NCI-H226 (cell line): Measurements from ENCODE around the gene SNAPC4.

Experiments
- DNase-seq: peaks from one replicate; pipeline ENCODE4 v3.0.0-alpha.2; 2015

SNAPC4 gene, protein sequence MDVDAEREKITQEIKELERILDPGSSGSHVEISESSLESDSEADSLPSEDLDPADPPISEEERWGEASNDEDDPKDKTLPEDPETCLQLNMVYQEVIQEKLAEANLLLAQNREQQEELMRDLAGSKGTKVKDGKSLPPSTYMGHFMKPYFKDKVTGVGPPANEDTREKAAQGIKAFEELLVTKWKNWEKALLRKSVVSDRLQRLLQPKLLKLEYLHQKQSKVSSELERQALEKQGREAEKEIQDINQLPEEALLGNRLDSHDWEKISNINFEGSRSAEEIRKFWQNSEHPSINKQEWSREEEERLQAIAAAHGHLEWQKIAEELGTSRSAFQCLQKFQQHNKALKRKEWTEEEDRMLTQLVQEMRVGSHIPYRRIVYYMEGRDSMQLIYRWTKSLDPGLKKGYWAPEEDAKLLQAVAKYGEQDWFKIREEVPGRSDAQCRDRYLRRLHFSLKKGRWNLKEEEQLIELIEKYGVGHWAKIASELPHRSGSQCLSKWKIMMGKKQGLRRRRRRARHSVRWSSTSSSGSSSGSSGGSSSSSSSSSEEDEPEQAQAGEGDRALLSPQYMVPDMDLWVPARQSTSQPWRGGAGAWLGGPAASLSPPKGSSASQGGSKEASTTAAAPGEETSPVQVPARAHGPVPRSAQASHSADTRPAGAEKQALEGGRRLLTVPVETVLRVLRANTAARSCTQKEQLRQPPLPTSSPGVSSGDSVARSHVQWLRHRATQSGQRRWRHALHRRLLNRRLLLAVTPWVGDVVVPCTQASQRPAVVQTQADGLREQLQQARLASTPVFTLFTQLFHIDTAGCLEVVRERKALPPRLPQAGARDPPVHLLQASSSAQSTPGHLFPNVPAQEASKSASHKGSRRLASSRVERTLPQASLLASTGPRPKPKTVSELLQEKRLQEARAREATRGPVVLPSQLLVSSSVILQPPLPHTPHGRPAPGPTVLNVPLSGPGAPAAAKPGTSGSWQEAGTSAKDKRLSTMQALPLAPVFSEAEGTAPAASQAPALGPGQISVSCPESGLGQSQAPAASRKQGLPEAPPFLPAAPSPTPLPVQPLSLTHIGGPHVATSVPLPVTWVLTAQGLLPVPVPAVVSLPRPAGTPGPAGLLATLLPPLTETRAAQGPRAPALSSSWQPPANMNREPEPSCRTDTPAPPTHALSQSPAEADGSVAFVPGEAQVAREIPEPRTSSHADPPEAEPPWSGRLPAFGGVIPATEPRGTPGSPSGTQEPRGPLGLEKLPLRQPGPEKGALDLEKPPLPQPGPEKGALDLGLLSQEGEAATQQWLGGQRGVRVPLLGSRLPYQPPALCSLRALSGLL (N-terminal part only)

GRCh38 chr9:136400038-136400834 is at the start of gene SNAPC4:
SNAPC4 (minus strand) TSS chr9:136400170; CDS start chr9:136398428, 1,742 bp downstream.
- peak; percentile 79 for DNase-seq

- no peak for DNase-seq
Measured at GRCh38 chr9:136448655-136449054, 48.7 kb upstream of the SNAPC4 start.

DNA sequence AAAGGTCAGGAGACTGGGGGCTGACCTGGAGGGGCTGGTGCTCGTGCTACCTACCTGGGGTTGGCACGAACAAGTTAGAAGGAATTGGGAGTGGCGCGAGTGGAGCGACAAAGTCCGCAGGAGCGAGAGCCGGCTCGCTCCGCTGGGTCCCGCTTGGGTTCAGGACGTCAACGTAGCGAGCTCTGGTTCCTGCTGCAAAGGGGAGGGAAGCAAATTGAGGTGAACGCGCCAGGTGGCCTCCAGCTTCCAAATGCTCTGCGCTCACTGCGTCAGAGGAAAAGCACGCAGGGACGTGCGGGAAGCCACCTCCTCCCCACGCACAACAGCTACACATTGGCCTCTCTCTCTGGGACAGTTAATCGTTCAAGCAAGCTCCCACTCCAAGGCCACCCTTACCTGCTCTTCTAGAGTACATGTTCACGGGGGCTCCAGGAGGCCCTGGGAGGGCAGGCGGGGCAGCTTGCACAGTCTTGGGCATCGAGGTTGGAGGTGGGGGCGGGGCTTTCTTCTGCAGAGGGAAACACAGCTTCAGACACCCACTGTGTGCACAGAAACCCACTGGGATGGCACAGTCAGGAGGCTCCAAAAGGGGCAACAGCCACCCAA is 47.3 kb upstream of the SNAPC4 start:
- no peak for DNase-seq

DNA sequence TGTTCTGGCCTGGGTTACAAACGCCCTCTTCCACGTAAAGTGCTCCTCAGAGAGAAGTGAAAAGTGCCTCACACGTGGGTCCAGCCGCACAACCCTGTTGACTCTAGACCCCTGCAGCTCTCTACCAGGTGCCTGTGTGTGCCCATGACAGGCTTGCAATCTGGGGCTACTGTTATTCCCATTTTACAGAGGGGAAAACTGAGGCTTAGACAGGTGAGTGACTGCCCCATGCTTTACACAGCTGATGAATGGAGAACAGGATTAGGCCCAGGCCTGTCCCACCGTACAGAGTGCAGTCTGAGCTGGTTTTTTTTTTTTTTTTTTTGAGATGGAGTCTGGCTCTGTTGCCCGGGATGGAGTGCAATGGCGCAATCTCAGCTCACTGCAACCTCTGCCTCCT is 45.8 kb upstream of the SNAPC4 start:
- DNase-seq, result no peak

DNA sequence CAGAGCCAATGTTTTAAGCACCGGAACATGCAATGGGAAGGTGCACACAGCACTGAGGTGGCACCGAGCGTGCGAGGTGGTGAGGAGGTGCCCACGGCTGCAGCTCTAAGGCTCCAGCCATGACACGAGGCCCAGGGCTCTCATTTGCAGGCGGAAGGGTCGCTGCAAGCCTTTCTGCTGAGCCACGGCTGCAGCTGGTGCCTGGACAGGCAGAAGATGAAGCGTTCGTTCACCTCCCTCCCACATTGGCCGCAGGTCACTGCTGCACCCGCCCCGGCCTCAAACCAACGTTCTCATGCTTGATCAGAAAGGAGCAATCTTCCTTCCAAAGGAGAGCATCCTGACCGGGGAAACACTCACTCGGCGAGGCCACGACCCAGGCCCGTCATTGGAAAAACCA is 44.1 kb upstream of the SNAPC4 start:
- no peak for DNase-seq

- DNase-seq, result no peak
Measured at GRCh38 chr9:136443687-136444086, 43.7 kb upstream of the SNAPC4 start.

DNA sequence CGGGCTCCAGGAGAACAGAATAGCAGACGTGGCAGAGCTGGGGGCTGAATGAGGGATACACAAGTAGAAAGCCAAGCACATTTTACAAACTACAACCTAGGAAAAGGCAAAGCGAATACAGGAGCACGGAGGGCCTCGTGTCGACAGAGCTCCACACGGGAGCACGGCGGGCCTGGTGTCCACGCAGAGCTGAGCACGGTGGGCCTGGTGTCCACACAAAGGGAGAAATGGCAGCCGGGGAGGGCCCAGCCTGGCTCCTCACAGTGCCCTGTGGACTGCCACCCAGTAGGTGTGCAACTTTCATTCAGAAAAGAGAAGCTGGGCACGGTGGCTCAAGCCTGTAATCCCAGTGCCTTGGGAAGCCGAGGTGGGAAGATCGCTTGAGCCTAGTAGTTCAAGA is 43.1 kb upstream of the SNAPC4 start:
- DNase-seq, result no peak

- no peak for DNase-seq
Measured at GRCh38 chr9:136442265-136442664, 42.3 kb upstream of the SNAPC4 start.

DNA sequence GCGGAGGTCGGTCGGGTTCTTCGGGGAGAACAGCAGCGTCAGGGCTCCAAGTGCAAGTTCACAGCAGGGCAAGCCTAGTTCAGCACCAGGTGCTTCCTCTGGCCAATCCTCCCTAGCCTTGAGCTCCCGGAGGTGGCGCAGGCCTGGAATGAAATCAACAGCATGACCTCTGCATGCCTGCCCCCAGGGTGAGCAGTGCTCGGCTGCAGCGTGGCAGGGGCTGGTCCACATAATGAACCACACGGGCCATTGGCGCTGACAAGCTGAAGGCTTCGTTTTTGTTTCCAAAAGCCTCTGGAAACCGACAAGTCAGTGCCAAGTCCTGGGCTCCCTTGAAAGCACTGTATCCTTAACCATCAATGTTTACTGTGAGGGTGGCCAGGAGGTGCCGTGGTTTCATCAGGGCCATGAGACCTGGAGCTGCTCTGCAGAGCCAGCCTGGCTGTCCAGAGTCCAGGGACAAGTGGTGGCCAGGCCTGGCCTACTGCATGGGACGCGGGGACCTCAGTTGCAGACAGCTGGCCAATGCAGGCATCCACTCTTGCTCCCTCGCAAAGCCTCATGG is 41.8 kb upstream of the SNAPC4 start:
- no peak for DNase-seq

- no peak for DNase-seq
Measured at GRCh38 chr9:136441191-136441680, 41.3 kb upstream of the SNAPC4 start.

GRCh38 chr9:136439481-136440408 is 39.8 kb upstream of the SNAPC4 start, which contains the start of gene INPP5E:
INPP5E (minus strand) TSS chr9:136439845; CDS start chr9:136439419, 426 bp downstream.
- DNase-seq, result peak; percentile 52

DNA sequence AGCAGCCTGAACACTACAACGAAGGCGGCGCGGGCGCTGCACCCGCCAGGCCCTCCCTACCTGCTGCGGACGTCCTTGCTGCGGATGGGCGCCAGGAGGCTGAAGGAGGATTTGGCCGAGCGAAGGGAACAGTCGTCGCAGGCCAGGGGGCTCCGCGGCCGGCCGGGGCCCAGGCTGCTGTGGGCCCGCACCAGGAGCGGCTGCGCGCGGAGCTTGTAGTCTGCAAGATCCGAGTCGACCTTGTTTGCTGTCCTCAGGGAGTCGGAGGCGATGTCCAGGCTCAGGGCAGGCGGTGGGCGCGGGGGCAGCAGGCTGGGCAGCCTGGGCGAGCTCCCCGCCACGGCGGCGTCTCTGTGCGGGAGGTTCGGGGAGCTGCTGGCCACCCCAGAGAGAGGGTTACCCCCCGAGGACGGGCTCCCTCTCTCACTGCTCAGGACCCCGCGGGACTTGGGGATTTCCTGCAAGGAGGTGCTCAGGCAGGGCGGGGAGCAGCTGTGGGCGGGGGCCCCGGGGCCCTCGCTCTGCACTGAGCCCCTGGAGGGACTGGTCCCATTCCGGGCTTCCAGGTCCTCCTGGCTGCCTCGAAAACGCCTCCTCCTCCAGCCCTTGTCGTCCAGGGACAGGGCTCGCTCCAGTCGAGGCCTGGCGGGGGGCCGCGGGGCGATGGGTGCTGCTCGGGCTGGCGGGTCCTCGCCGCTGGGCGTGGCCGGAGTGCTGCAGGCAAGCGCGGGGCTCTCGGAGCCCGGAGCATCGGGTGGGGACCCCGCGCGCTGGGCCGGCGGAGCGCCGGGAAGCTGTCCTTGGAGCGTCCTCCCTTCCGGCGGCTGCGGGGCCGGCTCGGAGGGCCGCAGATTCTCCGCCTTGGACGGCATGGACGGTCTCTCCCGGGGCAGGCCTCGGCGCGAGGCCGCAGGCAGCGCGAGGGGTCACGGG is 38.8 kb upstream of the SNAPC4 start:
- DNase-seq, result peak; percentile 25

DNA sequence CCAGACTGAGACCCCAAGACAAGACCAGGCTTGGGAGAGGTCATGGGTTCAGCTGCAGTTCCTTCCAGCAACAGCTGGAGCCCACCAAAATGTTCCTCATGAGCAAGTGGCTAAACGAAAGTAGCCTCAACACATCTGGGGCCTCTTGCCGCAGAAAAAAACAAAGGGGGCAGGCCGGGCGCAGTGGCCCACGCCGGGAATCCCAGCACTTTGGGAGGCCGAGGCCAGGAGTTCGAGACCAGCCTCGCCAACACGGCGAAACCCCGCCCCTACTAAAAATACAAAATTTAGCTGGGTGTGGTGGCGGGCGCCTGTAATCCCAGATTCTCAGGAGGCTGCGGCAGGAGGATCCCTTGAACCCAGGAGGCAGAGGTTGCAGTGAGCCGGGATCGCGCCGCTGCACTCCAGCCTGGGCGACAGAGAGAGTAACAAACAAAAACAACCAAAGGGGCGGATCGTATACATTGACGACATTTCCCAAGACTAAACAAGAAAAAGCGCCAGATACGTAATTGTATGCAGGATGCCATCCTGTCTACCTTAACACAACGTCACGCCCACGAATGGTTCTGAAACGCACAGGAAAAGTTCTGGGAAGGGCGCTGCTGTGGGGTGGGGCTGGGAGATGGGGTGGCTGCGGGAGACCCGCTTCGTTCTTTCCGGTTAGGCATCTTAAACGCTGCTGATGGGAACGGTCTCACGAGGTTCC is 38.0 kb upstream of the SNAPC4 start:
- no peak for DNase-seq

- no peak for DNase-seq
Measured at GRCh38 chr9:136437430-136437829, 37.5 kb upstream of the SNAPC4 start.

DNA sequence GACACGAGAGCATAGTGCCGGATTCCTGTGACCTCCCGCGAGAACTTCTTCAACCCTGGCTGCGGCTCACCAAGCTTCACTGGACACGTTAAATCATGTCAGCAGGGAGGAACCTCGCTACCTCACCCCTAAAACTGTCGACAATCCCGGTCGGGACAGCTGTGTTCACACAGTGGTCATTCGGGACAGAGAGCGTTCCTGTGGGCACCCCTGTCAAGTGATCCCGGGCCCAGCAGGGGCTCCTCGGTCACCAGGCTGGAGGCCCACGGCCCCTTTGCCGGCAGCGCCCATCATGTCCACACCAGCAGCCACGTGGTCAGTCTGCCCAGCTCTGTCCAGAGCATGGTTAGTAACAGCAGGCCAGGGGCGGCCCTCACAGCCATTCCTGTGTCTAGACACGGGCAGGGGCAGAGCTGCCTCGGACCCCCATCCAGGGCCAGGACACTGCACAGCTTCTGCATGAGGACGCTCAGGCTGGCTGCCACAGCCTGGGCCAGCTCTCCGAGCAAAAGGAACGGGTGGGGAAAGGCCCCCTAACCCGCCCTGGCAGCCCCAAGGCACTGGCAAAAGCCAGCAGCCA is 36.2 kb upstream of the SNAPC4 start:
- DNase-seq, result no peak

GRCh38 chr9:136434580-136435169 is 34.7 kb upstream of the SNAPC4 start:
- no peak for DNase-seq
